Amniotic epithelial cell (primary cell): ENCODE measurements around the gene SUSD5.
"Not testable (repeated sequence)": the region's sequence is repeated elsewhere in the genome, so short reads cannot be mapped to it uniquely, and the experiment has no call there.

Experiments
- DNase-seq: peaks from one replicate; pipeline ENCODE4 v3.0.0-alpha.2; 2010; ENCODE audit warnings: low read depth

Gene SUSD5

DNA sequence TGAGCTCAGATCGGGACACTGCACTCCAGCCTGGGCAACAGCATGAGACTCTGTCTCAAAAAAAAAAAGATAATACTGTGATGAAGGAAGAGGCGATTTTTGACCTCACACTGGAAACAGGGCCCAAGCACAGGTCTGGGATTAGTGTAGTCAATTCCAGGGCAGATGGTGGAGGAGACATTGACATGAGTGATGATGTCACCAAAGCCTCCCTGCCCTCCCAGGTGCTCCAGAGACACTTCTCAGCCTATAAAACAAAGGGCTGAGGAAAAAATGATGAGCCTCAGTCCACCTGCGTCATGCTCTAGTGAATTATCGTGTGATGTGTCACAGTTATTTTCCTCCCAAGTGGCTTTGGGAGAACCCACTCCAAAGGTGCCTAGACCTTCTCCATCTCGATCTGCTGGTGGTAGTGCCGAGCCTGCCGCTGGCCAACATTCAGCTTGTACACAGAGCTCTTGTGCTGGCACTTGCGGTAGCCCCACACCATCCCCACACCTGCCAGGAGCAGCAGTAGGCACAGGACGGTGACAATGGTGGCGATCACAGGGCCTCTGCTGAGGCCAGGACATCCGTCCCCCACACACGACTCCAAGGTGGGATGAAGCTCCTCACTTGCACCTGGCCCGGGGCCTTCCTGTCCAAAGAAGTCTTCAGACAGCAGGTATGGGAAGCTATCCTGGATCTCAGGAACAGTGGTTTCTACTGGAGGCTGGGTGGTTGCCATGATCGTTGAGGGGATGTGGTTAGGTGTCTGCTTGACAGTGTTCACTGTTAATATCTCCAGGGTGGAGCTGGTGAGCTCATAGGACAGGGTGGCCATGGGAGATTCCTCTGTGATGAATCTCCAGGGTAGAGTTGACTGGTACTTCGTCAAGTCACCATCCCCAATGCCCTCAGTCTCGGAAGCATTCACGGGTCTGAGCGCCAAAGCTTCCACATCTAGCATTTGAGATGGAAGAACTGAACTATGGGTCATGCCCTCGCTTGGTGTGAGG lies 65.9 kb downstream of the SUSD5 start:
- peak; percentile 27 for DNase-seq

DNA sequence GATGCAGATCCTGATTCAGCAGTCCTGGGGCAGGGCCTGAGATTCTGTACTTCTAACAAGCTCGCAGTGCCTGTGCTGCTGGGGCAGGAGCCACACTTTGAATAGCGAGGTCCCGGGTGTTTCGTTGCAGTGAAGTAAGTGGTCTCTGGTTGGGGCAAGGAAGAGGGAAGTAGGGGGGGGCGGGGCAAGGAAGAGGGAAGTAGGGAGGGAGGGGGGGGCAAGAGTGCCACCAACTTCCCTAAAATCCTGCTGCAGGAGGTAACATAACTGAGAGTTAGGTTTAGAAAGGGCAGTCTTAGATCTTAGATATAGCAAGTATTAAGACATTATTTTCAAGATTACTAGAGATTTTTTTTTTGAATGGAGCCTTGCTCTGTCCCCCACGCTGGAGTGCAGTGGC lies 69.3 kb downstream of the SUSD5 start:
- DNase-seq = no peak

DNA sequence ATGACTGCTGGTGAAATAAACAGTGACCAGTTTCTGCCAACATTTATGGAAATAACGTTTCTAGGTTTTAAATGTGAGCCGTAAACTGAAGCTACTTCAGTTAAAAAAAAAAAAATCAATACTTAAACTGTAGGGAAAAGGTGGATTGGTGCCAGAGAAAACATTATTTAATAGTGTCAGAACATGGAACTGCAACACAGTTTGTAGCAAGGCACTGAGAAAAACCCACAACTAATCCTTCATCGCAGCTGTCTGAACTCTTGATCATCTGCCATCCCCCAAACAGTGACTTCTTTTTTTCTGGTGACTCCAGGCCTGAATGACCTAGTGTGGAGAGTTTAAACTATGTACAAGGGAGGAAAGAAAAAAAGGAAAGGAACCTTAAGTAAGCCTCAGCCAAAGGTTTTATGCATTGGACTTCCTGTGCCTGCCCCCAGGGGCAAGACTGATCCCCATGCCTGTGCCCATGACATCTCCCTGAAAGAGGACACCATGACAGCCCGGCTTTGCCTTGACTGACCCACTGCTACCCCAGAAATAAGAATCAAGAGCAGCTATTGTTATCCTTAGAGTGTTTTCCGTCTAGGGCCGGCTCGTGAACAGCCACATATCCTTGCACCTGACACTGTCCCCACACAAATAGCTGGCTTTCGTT lies 71.7 kb downstream of the SUSD5 start:
- no peak for DNase-seq

DNA sequence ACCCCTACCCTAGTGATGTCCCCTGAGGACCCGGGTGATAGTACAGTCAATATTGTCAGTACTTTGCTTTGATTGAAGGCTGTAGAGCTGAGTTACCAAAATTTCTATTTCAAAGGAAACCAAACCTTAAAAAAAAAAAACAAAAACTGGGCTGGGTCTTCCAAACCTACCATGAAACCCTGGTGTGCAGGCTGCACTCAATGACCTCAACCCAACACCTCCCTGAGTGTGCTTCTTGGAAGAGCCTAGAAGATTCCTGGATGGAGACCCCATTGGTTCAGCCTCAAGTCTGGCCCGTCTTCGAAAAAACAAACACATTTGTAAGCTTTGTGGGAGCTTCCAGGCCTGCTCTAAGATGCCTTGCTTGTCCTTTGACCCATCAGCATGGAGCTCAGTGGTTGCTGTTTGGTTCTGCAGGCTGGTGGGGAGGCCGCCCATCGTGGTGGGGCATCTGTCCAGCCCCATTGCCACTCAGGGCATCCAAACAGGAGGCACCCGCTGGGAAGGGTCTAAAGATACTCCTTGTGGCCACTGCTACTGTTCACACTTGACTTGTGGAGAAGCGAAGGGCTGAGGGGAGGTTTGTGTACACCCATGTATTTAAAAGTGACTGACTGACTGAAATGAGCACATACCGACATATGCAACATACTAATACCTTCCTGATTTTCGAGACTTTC lies 72.6 kb downstream of the SUSD5 start:
- DNase-seq = no peak

DNA sequence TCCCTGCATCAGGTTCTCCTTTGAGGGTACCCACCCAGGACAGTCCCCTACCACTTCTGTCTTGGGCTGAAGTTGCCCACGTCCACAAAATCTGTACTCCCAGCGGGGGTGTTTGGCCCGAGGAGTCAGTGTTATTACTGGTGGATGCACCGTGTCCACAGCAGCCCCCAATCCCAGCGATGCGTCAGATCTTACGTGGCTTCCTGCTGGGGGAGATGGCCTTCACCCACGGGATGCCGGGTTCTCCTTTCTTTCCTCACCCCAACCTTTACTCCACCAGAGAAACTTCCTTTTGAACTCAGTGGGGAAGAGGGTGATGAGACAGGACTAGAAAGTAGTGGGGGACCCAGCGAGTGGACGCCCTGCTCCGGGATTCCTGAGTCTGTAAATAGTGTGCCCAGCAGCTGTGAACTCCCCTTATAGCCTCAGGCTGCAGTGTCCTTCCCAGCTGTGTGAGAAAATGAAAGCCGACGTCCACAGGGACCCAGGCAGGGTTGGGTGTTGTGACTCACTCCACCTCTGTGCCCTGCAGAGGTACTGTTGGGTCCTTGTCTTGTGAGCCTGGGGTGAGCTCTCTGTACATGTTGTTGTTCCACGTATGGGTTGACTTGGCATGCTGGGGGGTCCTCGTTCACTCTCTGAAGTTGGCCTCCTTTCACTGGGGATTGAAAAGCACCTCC lies 73.2 kb downstream of the SUSD5 start:
- no peak for DNase-seq

DNA sequence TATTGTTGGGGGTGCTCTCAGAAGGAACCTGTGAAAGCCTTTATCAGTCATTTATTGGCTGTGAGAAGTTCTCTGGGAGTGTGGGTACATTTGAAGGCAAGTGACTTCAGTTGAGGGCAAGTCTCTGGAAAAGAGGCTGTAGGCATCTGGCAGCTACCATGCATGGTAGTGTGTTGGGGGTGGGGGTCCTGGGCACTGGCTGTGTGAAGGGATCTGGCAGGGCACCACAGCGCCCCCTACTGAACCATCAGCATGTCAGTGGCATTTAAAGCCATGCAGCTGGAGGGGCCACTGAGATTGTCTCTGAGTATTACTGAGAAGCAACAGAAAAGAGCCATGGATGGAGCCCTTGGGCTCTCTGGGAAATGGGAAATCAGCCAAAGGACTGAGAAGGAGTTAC lies 74.2 kb downstream of the SUSD5 start:
- no peak for DNase-seq

DNA sequence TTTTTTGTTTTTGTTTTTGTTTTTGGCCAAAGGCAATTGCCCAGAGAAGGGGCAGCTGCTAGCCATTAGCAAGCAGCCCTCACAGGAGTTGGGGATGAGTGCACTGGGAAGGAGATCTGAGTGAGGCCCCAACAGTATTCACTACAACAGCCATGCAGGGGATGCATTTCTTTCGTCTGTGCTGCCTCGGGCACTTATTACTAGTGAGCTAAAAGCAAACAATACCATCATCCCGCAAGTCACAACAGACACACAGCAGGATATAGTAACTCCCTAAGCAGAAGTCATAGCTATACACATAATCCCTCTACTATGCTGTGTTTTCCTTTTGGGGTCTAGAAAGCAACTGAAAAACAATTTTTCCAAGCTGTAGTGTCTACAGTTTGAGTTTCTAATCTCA lies 77.6 kb downstream of the SUSD5 start:
- no peak for DNase-seq

DNA sequence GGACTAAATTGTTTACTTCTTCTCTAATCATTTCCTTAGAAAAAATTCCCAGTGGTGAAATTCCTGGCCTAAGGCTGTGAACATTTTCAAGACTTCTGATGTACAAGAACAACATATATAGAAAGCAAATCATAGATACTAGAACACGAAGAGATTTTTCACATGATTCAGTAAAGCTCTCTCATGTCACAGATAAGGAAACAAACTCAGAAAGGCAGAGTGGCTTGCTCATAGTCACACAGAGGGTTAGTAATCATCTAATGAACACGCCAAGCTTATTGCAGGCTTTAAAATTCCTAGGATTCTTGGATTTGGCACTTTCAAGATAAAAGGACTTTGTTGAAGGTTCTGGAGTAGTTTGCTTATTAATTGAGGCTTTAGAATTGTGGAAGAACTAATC lies 78.6 kb downstream of the SUSD5 start:
- peak; percentile 86 for DNase-seq

DNA sequence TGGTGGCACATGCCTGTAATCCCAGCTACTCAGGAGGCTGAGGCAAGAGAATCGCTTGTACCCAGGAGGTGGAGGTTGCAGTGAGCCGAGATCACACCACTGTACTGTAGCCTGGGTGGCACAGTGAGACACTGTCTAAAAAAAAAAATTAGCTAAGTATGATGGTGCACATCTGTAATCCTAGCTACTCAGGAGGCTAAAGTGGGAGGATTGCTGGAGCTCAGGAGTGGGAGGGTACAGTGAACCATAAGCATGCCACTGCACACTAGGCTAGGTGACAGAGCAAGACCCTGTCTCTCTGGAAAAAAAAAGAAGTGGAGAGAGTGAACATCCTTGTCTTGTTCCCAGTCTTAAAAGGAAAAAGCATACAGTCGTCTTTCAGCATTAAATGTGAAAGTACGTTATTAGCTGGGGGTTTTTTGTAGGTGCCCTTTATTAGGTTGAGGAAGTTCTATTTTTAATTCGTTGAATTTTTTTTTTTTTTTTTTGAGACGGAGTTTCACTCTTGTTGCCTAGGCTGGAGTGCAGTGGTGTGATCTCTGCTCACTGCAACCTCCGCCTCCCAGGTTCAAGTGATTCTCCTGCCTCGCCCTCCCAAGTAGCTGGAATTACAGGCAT lies 79.5 kb downstream of the SUSD5 start:
- not testable (repeated sequence) for DNase-seq

DNA sequence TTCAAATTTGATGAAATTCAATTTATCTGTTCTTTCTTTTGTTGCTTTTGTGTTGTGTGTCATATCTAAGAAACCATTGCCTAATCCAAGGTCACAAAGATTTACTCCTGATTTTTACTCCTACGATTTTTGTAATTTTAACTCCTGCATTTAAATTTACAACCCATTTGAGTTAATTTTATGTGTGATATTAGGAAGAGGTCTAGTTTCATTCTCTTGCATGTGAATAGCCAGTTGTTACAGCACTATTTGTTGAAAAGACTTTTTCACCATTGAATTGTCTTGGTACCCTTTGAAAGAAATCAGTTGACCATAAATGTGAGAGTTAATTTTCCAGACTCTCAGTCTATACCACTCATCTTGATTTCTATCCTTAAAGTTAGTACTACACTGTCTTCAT lies 80.9 kb downstream of the SUSD5 start:
- no peak for DNase-seq

DNA sequence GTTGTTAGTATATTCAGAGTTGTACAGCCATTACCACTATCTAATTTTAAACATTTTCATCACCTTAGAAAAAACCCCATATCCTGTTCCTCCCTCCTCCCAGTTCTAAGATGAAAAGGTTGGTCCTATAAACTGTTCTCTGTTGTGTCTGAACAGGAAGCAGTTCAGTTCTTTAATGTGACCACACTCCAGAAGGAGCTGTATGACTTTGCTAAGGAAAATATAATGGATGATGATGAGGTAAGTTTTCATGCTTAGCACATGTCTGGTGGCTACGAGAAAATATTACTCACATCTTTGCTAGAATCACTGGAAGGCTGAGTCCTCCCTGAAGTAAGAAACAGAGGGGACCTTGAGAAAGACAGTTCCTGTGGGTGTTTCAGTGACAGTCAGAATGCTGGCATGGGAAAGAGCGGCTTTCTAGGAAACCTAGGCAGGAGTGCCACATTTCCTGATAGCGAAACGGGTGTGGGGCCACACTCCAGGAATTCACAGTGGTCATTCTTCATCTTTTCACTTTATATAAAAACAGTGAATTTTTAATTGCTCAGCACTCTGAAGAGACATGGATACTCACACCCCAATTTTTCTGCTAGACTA lies 84.5 kb downstream of the SUSD5 start:
- DNase-seq = peak; percentile 57

DNA sequence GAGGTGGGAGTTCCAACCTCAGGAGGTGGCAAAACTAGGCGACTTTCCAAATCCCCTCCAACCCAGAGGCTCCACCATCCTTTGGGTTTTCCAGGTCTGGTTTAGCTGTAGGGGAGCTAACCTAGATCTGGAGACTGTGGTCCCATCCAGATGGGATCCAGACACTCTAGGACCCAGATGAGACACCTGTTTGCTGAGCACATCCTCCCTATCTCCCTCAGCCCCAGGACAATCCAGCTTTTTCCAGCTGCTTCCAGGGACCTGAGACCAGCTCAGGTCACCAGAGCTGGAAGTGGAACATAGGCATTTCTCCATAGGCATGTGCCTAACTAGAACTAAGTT lies 86.6 kb downstream of the SUSD5 start:
- DNase-seq = no peak

DNA sequence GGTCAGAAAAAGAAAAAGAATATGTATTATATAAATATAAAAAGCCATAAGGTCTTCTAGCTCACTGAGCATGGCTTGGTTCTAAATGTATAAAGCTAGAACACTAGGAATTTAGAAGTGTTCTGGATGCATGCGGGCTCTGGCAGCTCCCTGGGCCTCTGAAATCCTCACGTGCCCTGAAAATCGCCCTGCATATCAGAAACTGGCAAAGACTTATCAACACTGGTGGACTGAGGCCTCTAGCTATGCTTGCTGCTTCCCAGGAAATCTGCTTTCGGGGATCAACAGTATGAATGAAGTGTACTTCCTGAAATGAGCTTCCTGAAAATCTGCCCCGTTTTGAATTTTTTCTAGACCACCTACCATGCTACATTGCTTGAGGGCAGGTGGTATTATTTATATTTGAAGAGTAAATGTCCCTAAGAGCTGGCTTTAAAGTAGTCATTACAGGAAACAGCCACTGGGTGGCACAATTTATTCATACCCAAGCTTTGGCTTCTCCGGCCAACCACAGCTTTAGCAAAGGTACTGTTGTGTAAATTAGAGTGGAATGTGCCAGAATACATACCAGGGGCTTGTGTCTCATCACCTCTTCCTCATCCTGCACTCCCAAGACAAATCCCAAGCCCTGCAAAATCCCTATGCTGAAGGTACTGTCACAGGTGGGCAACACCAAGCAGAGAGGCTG lies 87.1 kb downstream of the SUSD5 start:
- DNase-seq = peak; percentile 69

DNA sequence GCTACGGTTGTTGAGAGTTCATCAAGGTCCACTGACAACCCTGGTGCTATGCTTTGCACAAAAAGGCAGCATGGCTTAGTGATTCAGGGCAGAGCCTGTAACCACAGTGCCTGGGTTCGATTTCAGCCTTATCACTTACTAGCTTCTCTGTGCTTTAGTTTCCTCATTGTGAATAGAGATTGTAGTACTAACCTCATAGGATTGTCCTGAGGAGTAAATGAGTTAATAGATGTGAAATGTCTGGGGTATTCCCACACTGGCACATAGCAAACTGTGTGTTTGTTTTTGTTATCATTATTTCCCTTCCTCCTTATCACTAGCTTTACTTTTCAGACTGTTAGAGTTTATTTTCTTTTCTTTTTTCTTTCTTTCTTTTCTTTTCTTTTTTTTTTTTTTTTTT lies 88.5 kb downstream of the SUSD5 start:
- no peak for DNase-seq

DNA sequence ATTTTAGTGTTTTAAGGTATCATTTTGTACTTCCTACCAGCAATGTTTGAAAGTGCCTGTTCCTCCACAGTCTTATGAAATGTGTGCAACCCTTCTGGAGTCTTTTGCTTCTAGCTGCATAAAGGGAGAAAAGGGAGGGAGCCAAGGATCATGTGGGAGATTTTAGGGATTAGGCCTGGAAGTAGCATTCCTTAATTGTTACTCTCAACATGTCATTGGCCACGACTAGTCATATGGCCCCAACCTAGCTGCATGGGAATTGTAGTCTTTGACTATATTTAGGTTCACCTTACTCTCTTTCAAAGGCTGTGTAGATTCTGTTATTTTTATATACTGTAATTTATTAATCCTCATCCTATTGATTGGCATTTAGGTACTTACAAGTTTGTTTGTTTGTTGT lies 89.9 kb downstream of the SUSD5 start:
- DNase-seq = peak; percentile 70

DNA sequence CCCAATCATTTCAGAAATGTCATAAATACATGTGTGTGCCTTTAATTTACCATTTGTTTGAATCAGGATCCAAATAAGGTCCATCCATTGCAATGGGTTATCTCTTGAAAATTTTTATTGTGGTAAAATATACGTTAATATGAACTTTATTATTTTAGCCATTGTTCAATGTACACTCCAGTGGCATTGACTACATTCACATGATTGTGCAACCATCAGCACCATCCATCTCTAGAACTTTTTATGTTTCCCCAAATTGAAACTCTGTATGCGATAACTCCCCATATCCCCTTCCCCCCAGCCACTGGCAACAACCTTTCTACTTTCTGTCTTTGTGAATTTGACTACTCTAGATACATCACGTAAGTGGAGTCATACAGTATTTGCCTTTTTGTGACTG lies 92.8 kb downstream of the SUSD5 start:
- no peak for DNase-seq

DNA sequence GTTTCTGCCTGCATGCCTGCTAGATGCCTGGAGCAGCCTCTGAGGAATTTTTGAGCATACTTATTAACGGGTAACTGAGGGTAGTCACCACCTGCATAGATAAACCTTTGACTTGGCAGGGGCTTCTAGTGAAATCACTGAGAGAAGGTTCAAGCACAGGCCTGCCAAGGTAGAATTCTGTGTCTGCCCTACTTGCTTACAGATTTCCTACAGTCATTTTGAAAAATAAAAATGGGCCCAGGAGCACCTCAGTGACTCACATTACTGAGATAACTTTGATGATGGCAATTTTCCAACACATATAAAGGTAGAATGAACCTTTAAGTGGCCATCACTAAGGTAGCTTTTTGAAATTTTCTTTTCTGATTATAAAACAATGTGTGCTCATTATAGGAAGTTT lies 94.0 kb downstream of the SUSD5 start:
- DNase-seq = no peak

DNA sequence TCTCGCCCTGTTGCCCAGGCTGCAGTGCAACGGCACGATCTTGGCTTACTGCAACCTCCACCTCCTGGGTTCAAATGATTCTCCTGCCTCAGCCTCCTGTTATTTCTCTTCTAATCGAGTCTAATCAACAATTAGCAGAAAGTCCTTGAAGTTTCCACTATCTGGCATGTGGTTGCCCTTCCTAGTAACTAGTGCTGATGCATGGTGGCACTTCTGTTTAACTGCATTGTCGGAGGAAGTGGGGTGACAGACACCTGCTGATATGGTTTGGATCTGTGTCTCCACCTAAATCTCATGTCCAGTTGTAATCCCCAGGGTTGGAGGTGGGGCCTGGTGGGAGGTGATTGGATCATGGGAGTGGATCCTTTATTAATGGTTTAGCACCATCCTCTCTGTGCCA lies 95.6 kb downstream of the SUSD5 start:
- no peak for DNase-seq

DNA sequence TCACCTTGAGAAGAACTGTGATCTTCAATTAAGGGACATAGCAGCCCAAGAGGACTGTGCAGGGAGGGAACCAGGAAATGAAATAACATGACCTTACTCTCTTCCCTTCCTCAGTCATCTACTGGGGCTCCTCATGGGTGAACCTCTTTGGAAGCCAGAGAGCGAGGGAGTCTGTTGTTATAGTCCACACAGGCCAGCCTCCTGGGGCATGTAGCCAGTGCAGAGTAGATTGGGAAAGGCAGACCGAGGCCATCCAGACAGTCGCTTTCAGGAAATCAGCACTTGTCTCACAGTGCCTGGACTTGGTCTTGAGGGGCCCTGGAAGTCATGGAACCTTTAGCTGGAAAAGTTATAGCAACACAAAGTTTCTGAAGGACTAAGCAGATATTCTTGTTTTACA lies 98.7 kb downstream of the SUSD5 start:
- no peak for DNase-seq

DNA sequence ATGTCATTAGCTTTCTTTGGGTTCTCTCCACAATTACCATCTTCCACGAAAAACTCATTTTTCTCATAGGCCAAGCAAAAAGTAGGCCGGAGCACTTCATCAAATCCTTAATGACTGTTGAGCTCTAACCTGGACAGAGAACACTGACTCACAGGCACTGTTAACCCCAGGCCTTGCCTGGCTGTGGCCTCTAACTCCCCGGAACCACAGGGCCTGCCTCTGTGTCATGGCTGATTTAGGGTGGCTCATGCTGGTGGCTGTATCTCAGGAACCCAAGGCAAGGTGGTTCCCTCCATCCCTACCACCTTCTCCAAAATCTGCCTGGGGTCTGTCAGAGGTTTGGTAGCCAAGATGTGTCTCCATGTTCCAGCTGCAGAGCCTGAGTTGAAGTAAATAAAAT lies 101.1 kb downstream of the SUSD5 start:
- peak; percentile 44 for DNase-seq
